ENCODE results near the gene CEP85L.

CEP85L gene

DNA sequence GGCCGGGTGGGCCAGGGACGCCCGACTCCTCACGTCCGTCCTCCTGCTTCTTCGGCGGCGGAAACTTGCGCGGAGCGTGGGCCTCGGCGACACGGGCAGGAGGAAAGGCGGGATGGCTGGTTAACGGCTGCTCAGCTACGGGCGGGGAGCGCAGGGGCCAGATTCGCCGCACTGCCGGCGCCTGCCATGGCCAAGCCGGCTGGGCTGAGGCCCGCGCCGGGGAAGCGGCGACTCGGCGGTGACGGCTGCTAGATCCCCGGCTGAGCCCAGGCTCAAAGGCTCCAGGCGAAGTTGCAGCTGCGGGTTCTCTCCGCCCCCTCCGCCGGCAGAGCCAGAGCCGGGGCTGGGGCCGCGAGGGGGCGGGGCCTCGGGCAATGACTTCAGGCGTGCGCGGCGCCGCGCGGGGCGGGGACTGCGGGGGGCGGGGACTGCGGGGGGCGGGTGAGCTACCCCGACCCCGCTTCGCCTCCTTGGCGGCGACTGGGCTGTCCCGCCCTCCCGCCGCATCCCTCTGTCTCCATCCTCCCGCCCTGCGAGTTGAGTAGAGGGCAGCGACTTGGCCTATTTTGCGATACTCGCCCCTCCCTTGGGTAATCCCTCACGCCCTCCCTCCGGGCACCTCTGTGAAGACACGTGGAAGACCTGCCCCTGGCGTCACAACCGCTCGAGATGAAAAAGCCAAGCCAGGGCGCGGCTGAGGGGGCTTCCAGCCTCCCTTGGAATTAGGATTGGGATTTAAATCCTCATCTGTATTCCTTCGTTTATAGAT lies at the start of gene CEP85L:
Gene CEP85L, minus strand, starts transcription at position 310 of the 769 bp plus-strand sequence. CDS start 322 bp downstream, outside the sequence.
- peak; percentile 89 to 94 for DNase-seq
- H3K27me3 ChIP-seq = no peaks in the 10 kb centered on the region
- intact Hi-C loops (cut with DNase I; ENCODE audit: low total_unique reads) = loop anchor here (2.0 kb wide), 1 partner anchor 243 kb away; the partner anchor contains the start of gene ASF1A
- H3K4me3 ChIP-seq = peak within 1 kb of the TSS; percentile 69 to 86
- TF ChIP-seq, protein P1, sequence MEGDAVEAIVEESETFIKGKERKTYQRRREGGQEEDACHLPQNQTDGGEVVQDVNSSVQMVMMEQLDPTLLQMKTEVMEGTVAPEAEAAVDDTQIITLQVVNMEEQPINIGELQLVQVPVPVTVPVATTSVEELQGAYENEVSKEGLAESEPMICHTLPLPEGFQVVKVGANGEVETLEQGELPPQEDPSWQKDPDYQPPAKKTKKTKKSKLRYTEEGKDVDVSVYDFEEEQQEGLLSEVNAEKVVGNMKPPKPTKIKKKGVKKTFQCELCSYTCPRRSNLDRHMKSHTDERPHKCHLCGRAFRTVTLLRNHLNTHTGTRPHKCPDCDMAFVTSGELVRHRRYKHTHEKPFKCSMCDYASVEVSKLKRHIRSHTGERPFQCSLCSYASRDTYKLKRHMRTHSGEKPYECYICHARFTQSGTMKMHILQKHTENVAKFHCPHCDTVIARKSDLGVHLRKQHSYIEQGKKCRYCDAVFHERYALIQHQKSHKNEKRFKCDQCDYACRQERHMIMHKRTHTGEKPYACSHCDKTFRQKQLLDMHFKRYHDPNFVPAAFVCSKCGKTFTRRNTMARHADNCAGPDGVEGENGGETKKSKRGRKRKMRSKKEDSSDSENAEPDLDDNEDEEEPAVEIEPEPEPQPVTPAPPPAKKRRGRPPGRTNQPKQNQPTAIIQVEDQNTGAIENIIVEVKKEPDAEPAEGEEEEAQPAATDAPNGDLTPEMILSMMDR (IDR thresholded peaks at IDR 0.05) = peak in 1 of 2 experiments; percentile 36
- peak within 1 kb of the TSS; percentile 91 to 95 for H3K27ac ChIP-seq
- no peaks in the 10 kb centered on the region for H3K9me3 ChIP-seq
- H3K36me3 ChIP-seq = no peaks in the 10 kb centered on the region
- H3K4me1 ChIP-seq = peaks cover 0 to 18% (median 10%) of the 10 kb centered on the region in 4 donors

DNA sequence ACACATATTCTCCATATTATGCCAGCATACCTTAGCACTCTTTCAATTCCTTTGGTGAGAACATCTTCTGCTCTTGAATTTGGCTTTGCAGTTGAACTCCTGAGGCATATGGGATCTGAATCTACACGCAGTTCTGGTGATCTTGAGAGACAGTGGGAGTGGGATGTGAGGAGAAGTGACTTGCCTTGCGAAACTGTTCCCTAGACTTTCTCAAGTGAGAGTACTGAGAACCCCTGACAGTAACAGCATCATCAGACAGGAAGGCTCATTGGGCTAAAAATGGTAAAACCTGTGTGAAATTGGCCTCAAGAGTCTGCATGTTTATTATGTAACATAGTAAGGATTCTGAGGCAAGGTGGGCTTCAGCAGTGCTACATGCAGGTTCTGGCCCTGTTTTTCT lies 49.1 kb upstream of the CEP85L start:
- intact Hi-C loops (cut with DNase I; ENCODE audit: low total_unique reads) = no loop called here
- no peaks in the 10 kb centered on the region for H3K9me3 ChIP-seq

DNA sequence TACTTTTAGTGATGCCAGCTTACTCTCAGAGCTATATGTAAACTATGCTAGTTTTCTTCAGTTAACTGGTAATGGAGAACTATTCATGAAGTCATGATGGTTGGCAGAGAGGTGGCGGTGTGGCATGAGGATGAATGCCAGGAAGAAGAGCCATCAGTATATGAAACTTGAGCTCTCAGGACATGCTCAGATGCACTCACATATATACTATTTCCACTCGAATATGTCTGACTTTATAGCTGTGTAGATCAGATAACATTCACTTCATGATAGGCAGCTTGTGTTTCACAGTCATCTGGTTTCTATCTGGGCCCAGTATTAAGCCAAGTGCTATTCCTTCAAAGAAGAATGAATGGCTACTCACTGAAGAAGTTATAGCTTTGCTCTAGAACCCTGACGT lies 46.2 kb upstream of the CEP85L start:
- H3K9me3 ChIP-seq = no peaks in the 10 kb centered on the region
- no peaks in the 10 kb centered on the region for H3K27me3 ChIP-seq
- H3K27ac ChIP-seq = no peak overlapping the region
- no peak overlapping the region for H3K4me3 ChIP-seq
- intact Hi-C loops (cut with DNase I; ENCODE audit: low total_unique reads) = no loop called here
- no peaks in the 10 kb centered on the region for H3K4me1 ChIP-seq
- H3K36me3 ChIP-seq = no peaks in the 10 kb centered on the region
- no peak for DNase-seq
- TF ChIP-seq, protein P1 (IDR thresholded peaks at IDR 0.05) = no peak

More for the DNA sequence above, 49.1 kb upstream of the CEP85L start:
- Histone ChIP-seq H3K27ac (no peak overlapping the region), H3K36me3 (no peaks in the 10 kb centered on the region), H3K4me3 (no peak overlapping the region), H3K4me1 (peaks cover 0 to 15% (median 1%) of the 10 kb centered on the region in 4 donors), H3K27me3 (no peaks in the 10 kb centered on the region)
- no peak for DNase-seq
- TF ChIP-seq, protein P1 (IDR thresholded peaks at IDR 0.05) = no peak

DNA sequence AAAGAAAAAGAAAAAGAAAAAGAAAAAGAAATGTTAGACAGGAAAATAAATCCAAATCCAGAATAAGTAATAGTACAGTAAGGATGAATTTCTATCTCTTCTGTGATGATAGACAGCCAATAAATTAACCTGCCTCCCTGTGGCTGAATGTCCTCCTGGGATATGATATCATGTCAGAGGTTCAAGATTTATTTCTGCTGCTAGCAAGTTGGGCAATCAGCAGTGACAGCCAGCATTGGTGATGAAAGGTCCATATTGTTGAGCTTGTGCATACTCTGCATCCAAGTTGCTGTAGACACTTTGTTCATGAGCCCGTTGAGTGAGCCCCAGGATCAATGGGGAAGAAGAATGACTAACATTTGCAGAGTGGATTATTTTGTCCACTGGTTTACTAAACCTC lies 44.9 kb upstream of the CEP85L start:
- Histone ChIP-seq H3K27ac (no peak overlapping the region), H3K9me3 (no peaks in the 10 kb centered on the region), H3K27me3 (no peaks in the 10 kb centered on the region), H3K36me3 (no peaks in the 10 kb centered on the region), H3K4me3 (no peak overlapping the region), H3K4me1 (no peaks in the 10 kb centered on the region)
- no peak for DNase-seq
- TF ChIP-seq, protein P1 (IDR thresholded peaks at IDR 0.05) = no peak
- intact Hi-C loops (cut with DNase I; ENCODE audit: low total_unique reads) = no loop called here

DNA sequence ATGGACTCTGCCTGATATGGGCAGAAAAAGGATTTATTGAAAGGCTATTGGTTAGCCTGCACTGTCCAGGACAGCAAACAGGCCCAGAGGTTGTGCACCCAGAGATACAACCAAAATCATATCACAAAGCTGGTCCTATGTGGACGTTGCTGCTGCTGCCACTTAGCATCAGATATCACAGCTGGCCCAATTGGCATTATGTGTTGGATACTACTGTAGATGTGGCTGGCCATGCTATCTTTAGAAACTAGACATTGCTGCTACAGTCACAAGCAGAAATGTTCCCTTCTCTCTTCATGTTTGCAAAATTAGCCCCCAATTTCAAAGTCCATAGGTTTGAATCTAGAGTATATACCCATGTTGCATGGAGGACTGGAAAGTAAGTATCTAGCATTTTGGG lies 42.2 kb upstream of the CEP85L start:
- Histone ChIP-seq H3K9me3 (no peaks in the 10 kb centered on the region), H3K27ac (no peak overlapping the region), H3K4me1 (no peaks in the 10 kb centered on the region), H3K27me3 (no peaks in the 10 kb centered on the region), H3K4me3 (no peak overlapping the region), H3K36me3 (no peaks in the 10 kb centered on the region)
- TF ChIP-seq, protein P1 (IDR thresholded peaks at IDR 0.05) = no peak
- intact Hi-C loops (cut with DNase I; ENCODE audit: low total_unique reads) = no loop called here
- no peak for DNase-seq
